NCI-H510A (cell line): Measurements from ENCODE around the gene PSMC1.
A peak's percentile ranks its signal among the peaks of the same experiment; 100 is the strongest.

Experiments used
- DNase-seq: peaks from one replicate; lab custom pipeline; 2025; lab: John Stamatoyannopoulos, UW

Gene PSMC1

DNA sequence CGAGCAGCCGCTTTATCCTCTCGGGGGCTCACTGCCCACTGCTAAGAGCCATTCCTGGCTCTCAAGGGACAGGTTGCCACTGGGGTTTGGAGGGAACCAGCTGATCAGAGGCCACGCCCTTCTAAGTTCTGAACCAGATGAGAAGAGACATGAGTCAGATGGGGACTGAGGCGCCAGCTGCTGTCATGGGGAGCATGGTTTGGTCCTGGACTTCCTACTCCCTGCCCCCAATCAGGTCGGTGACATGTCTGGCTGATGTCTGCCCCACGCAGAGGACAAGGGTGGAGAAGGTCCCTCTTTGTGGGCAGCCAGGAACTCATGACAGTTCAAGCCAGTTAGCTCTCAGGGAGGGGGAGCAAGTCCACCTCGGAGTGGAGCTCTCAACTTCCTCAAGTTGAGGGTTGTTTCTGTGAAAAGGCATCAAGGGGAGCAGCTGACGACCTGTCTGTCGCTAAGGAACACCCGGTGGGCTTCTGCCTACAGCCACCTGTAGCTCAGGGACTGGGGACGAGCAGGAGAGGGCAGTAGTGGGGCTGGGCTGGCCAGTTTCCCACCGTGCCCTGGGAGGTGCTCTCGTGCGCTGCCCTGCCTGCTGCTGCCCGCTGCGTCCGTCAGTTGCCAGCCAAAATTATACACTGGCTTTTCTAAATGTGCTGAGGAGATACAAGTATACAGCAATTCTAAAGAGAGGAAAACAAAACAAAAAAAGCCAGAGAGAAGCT lies 20.5 kb downstream of the PSMC1 start:
- DNase-seq: no peak

DNA sequence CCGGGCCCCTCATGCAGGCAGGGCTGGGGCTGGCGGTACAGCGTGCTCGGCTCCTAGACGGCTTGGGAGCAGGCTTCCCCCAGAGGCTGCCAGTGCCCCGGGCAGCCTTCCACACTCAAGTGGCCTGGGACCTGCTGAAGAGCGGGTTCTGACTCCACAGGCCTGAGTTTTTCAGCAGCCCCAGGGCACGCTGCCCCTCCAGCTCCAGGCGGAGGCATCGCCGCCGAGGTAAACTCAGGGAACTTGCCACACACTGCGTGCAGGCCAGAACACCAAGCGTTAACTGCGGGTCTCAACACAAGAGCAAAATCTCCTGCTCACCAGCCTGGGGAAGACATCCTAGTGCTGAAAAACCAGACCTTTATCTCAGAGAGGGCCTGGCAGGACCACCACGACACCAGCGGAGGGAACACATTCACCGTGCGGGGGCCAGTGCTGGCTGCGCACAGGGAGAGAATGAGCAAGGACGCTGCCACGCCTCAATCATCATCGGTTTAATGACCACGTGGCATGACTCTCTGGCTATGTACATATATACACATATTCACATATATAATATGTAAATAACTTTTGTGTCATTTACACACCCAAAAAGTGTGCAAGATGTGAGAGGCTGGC lies 21.3 kb downstream of the PSMC1 start:
- DNase-seq: no peak

DNA sequence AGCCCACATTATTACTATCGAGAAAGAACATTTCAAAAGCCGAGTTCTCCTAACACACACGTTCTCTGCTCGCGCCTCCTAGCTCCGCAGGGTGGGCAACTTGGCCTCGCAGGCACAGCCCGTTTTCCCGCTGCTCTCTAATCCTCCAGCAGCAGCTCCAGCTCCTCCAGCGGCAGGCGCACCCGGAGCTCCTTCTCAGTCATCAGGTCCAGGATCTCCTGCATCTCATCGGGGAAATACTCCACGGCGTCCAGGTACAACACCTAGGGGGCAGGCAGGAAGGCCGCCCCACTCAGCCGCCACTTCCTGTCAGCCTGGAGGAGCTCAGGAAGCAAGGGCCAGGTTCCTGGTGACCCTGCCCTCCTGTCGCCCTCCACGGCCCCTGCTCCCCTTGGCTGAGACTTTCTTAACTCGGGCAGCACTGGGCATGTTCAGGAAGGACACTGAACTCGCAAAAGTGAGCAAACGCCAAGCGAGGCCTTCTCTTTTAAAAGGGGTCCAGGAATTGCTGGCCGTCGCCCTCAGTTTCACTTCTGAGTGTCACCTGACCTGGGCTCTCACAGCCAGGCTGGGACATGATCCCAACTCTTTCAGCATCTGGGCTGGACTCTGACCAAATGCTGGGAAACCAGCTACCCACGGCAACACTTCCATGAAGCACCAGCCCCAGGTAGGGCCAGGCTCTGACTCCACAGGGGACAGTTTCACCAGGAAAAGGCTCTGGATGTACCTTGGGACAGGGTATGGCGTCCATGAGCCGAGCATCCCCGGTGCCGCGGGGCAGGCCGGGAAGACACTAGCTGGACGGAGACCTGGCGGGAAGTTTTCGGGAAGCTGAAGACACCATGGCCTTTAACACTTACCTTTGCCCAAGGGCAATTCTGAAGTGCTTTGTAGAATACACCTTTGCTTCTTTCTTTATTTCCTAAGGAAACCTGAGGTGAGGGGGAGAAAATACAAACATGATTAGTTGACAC lies 22.1 kb downstream of the PSMC1 start:
- no peak for DNase-seq

DNA sequence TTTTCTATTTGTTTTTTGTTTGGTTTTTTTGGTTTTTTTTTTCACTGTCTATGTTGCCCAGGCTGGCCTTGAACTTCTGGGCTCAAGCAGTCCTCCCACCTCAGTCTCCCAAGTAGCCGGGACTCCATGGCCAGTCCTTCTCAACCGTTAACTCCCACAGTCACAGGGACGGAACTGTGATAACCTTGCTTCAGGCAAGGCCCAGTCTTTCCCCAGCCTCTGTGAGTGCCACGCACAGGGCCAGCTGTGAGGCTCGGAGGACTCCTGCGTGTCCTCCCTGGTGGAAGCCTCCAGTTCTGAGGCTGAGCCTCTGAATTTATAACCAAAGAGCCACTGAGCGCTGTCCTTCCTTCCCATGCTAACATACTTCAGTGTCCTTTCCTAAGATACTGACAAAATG lies 23.7 kb downstream of the PSMC1 start:
- DNase-seq: no peak

DNA sequence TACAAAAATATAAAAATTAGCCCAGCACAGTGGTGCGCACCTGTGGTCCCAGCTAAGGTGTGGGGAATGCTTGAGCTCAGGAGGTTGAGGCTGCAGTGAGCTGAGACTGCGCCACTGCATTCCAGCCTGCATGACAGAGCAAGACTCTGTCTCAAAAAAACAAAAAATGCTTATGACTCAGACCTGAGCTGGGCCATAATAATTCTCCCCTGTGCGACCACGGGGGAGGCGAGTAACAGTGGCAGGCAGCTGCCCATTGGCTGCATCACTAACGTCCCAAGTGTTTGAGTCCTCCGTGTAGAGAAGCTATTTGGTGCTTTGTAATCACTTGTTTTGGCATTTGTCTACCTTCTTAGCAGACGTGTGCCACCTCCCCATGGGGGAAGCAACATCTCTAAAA lies 24.9 kb downstream of the PSMC1 start:
- DNase-seq: no peak

DNA sequence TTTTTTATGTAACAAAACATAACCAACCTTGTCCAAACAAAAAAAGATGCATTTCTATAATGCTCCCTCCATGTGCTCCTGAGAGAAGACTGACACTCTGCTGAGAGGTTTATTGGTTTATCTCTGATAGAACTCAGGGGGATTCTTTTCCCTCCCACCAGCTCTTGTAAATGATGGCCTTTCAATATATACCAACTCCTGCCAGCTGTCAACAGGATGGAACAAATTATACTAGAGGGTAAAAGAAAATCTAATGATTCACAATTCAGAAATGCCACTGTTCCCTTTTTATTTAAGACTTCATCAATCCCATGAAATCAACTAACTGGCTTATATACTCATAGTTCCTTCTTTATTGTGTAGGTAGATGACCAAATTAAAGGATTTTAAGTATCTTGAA lies 25.4 kb downstream of the PSMC1 start:
- no peak for DNase-seq

DNA sequence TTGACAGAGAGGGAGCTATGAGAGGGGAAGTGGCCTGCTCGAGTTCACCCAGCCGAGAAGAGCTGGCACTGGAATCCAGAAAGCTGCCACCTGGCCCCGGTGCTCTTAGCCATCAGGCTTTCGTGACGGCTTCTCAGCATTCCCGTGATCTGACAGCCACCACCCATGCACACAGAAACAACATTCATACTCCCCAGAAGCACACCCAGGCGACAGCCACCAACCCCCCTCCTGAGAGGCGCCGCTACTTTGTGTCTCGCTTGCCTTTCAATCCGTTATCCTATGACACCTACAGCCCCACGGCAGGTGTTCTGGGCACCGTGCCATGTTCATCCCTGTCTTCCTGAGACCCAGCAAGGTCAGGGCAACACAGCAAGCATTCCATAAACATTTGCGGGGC lies 31.4 kb downstream of the PSMC1 start:
- DNase-seq: no peak

DNA sequence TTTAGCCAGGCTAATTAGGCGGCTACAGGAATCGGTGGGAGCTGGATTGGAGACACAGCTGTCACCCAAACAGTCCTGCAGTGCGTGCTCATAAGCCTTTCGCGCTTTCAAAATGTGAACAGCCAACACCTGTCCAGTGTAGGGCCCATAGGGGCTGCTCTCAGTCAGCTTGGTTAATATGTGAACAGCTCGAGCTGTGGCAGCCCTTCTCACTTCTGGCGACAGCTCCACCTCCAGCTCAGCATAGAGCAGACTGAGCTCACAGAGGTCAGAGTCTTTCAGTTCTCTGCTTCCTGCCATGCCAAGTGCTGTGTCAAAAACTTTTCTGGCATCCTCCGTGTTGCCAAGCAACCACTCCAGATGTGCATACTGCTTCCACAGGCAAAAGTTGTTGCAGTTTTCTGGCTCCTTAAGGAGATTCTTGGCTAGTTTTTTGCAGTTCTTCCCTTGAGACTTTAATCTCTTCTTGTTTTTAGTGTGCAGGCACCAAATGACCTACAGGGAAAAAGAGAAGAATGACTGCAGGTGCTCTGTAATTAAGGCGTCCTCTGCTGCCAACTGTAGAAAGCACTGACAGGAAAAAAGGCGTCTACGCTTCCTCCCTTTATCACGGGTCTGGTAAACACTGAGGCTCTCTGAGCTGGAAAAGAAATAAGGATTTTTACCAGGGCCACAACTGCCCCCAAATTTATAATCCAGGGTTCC lies 32.5 kb downstream of the PSMC1 start:
- DNase-seq: no peak

DNA sequence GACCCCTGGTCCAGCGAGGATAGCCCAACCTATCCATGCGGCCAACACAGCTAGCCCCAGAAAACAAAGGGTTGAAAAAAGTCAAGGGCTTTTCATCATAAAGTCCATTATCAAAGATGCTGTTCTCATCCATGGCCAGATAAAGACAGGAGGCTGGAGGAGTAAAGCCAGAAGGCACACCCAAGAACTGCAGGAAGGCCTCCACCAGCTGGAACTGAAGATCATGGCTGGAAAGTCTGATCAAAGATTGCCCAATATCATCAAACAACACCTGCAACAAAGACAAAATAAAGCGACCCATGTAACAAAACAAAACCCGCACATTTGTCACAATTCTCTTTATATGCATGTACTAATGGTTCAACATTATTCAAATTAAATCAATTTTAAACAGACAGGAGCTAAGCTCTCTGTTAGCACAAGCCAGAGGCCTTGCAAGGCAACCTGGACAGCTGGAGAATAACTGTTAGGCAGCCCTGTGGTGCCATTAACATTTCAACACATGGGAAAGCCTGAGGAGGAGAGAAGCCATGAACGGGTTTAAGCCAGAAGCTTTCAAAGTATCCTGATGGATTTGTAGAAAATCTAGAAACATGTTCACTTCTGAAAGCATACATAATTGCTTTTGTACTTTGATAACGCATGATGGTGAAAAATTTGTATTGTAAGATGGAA lies 34.1 kb downstream of the PSMC1 start:
- DNase-seq: no peak

DNA sequence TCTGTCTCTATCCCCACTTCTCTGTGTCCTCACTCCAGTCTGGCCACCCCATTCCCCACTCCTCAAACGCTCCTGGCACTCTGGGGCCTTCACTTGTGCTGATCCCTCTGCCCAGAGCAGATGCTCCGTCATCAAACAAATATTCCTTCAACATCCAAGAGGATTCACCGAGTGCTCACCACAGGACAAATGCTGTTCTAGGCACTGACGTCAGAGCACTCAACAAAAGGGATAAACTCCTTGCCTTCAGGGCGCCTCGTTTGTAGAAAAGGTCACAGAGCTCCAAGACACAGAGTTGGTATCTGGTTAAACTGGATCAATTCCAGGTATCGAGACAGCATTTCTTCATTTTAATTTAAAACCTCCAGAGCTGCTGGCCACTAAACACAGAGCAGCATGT lies 35.3 kb downstream of the PSMC1 start:
- DNase-seq: no peak

DNA sequence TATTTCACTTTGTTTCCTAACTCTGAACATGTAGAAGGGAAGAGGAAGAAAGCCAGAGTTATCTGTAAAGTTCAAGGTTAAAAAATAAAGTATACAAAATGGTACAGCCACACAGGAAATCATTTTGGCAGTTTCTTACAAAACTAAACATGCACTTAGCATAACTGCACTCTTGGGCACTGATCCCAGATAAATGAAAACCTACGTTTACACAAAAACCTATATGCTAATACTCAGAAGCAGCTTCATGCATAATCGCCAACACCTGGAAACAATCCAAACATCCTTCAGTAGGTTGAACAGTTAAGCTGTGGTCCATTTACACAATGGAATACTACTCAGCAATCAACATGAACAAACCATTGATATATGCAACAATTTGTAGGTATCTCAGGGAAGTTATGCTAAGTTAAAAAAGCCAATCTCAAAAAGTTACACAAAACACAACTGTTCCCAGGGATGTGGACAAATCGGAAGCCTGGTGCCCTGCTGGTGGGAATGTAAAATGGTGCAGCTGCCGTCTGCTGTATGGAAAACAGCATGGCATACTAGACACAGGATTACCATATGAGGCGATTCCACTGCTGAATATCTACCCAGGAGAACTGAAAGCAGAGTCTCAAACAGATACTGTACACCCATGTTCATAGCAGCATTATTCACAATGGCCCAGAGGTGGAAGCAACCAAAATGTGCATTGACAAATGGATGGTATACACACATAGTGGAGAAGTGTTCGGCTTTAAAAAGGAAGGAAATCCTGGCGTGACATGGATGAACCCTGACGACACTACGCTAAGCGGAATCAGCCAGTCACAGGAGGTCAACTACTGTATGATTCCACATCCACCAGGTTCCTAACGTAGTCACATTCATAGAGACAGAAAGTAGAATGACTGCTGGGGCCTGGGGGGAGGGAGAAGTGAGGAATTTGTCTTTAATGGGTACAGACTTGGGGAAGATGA lies 37.7 kb downstream of the PSMC1 start:
- no peak for DNase-seq

DNA sequence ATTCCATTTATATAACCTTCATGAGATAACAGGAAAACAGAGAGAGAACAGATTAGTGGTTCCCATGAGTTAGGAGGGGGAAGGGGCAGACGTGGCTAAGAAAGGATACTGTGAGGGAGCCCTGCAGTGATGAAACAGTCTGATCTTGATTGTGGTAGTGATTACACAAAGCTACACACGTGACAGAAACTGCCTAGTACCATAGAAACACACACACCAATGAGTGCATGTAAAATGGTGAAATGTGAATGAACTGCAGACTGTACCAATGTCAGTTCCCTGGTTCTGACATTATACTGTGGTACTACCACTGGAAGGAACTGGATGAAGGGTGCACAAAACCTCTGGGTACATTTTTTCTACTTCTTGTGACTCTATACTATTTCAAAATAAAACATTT lies 38.5 kb downstream of the PSMC1 start:
- DNase-seq: no peak

DNA sequence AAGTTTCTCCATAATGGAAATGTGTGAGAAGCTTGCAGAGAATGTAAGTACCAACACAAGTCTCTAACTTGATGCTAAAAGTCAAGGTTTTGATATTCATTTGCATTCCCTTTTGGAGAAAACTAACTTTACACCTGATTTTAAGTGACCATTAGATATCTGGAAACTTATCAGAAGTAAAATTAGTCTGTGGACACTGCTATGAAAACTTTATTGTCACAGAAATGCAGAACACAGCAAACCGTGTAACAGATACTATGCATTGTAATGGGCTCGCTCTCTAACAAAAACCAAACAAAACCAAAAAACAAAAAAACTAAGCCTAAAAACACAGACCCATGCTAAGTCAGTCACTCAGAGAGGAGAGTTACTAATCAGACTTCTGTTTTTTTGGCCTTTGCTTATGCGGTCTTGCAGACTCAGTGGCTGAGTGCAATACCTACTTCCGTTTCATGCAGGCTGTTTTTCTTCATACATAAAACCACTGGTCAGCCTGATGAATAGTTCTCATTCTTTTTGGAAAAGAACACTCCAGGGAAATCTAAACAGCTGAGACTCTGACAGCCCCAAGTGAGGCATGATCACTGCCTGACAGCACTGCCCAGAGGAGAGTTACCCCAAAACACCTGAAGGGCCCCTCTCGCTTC lies 39.6 kb downstream of the PSMC1 start:
- DNase-seq: no peak

DNA sequence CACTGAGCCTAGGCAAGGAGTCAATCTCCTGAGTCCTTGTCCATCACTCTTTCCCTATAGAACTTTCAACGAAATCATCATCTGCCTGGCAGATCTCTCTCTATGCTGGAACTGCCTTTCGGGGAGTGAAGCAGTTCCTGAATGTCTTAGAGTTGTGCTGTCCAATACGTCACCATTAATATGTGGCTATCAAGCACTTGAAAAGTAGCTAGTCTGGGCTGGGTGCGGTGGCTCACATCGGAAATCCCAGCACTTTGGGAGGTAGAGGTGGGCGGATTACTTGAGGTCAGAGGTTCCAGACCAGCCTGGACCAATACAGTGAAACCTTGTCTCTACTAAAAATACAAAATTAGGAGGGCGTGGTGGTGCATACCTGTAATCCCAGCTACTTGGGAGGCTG lies 40.3 kb downstream of the PSMC1 start:
- DNase-seq: no peak

DNA sequence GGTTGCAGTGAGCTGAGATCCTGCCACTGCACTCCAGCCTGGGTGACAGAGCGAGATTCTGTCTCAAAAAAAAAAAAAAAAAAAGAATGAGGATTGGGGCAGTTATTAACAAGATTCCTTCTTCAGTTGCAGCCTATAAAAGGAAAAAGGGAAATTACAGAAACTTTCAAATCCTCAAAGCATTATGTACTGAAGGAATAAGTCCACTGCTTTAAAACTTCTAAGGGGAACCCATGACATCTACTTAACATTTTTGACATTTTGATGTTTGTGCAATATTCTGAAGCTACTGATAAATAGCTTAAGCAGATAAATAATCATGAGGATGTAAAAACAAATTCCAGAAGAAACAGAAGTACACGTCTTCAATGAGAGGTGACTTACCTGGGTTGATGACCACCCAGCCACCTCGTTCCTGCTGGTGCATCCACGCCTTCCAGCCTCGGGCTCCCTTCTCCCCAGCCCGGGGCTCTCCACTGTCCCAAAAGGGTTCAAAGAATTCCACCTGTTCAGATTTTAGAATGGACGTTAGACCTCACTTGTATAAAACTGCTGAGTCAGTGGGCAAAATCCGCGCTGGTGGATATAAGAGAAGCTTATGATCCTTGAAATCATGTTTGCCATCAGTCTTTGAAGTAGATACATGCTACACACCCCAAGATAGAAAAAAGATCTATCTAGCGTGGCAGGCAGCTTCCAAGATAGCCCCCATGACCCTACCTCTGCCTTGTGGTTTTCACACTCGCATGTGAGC lies 41.7 kb downstream of the PSMC1 start:
- no peak for DNase-seq

DNA sequence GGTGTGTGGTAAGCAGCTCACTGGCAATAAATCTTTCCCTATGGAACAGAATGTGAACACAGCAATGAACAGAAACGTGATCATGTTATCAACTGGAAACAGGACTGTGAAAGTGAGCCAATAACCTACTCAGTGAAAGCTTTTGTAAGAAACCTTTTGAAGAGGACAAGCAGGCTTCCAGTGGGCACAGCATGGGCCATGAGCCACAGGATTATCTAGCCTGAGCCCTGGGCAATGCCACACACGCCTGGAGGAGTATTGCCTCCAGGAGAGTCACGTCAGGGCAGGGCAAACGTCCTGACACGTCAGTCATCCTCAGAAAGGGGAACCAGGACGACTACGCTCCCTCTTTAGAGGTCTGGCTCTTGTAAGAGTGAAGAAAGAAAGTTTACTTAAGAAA lies 43.1 kb downstream of the PSMC1 start:
- no peak for DNase-seq

DNA sequence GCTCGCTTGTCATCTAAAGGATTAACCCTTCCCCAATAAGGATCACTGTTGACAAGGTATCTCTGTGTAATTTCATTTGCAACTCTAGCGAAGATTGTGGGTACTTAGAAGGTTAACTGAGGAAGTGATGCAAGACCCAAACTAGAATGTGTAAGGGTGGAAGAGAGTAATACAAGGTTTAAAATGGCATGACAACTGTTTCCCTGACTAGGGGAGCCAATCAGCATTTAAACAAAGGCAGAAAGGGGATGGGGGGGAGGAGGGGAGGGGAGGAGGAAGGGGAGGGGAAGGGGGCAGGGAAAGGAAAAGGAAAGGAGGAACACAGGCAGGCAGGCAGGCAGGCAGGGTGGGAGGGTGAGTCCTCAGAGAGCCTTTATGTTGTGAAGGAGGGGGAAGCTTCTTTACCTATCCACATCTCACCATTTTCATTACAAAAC lies 44.3 kb downstream of the PSMC1 start:
- no peak for DNase-seq

DNA sequence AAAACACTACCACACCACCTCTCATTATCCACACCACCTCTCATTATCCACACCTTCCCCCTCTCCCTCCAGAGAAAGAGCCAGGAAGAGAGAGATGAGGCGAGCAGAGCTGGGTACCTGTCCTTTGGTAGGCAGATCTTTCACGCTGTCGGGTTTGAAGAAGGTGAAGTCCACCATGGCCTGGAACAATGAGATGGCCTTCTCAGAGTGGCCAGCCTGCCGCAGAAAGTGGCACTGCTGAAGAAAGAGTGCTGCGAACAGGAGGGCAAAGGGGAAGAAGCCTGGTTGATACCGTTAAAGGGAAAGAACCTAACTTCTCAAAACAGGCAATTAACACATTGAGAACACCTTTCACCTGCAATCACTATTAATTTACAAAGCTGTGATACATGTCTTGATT lies 44.8 kb downstream of the PSMC1 start:
- DNase-seq: no peak

DNA sequence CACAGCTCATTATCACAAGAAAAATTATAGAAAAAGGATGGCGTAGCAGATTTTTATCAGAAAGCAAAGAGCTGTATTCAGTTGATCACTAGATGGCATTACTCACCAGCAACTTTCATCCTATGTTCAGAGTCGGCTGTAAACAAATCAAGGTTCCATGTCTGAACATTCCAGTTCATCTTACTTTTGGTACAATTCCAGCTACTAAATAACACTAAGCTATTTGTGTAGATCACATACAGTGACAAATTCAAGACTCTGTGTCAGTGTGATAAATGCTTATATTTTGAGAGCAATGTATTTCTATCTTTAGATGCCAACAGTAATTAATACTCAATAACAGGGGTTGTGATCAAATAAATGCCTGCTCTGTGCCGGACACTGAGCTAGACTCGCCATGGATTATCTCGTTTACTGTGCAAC lies 45.3 kb downstream of the PSMC1 start:
- peak; percentile 15 for DNase-seq
